ENCODE results near the gene SPOCK1.

Gene SPOCK1

GRCh38 chr5:137054792-137055191 is 444.3 kb downstream of the SPOCK1 start:
- DNase-seq = no peak

DNA sequence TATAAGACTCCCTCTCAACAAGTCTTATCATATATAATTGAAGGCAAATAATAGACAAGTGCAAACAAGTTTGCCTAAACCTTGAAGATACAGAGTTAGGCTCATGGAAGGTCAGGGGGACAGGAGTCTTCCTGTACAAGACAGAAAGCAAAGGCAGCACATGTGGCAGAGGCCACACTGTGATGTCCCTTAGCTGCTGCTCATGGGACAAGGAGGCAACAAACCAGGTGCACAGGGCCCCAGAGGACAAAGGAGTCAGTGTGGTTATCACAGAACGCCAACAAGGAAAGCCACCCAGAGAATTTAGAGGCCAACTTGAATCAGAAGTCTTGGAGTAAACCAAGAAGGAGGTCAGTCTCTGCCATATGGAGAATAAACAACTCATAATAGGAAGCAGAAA is 444.8 kb downstream of the SPOCK1 start:
- DNase-seq = no peak

GRCh38 chr5:137051161-137051560 is 448.0 kb downstream of the SPOCK1 start:
- DNase-seq = no peak

GRCh38 chr5:137040641-137041340 is 458.3 kb downstream of the SPOCK1 start:
- DNase-seq = no peak

DNA sequence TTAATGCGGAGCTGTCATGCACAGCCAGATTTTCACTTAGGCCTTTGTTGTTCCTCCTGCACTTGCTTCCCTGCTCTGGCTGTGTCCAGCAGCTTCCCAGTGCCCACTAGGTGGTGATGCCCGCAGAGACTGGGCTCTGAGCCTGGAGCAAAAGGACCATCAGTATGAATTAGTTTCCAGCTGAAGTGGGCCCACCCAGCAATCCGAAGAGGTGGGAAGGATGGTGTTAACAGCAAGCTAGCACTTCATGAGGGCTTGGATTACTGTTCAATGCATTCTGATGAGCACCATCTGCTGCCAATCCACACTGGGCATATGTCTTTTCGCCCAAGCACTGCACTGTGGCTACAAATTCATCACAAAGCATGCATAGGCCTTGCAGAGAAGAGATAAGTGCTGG is 459.1 kb downstream of the SPOCK1 start:
- DNase-seq = no peak

DNA sequence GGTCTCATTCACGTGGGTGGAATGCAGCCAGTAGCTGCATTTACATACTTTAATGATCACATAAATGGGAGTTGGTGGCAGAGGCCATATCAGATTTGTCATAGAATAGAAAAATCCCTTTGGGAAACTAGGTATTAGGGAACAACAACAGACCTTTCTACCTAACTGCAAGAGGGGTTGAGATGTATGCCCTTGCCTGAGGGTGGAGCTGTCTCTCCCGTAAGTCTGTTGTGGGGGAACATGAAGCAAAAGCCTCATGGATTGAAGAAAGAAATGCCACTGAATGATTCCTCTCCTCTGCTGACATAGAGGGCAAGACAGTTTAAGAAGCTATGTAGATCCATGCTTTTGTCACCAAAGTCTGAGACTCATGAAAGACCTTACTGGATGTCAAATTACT is 461.3 kb downstream of the SPOCK1 start:
- no peak for DNase-seq

DNA sequence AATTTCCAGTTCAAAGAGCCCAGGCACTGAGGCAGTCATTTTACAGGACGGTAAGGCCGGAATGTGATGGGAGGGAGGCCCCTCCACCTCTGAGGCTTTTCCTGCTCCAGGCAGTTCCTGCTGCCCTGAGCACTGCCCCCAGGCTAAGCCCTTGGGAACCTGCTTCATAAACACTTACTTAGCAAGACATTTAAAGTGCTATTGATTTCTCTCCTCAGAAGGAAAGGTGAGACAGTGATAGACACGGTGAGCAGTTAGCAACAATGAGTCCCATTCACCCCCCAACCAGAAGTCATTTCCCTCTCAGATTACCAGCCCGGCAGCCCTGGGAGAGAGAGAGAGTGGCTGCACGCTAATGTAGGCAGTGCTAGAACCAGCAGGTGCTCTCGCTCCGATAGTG is 462.5 kb downstream of the SPOCK1 start:
- no peak for DNase-seq

DNA sequence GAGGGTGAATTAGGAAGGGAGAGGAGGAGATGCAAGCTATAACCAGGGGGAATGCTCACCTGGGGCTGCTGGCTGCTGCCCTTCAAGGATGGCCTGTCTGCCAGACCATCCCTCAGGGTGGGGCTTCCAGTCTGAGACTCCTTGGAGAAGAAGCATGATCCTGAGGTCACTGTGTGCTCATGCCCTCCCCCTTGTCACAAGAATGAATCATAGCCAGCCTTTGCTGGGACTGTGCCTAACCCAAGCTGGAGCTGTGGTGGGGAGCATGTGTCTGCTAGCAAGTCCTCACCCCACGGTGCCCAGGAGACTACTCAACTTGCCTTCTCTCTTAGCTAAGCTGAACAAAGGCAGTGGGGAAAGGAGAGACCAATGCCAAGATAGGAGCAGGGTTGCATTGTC is 463.6 kb downstream of the SPOCK1 start:
- DNase-seq = no peak

GRCh38 chr5:137034764-137035479 is 464.2 kb downstream of the SPOCK1 start:
- DNase-seq = no peak

GRCh38 chr5:137034213-137034612 is 464.9 kb downstream of the SPOCK1 start:
- no peak for DNase-seq

- no peak for DNase-seq
Measured at GRCh38 chr5:137032929-137033328, 466.2 kb downstream of the SPOCK1 start.

GRCh38 chr5:137027758-137028157 is 471.4 kb downstream of the SPOCK1 start:
- no peak for DNase-seq

DNA sequence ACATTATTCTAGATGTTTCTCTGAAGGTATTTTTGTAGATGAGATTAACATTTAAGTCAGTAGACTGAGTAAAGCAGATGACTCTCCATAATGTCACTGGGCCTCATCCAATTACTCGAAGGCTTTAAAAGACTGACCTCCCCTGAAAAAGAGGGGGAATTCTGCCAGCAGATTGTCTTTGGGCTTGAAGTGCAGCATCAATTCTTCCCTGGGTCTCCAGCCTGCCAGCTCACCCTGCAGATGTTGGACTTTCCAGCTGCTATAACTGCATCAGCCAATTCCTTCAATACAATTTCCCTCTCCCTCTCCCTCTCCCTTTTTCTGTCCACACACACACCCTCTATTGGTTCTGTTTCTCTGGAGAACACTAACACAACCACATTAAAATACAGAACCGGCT is 472.8 kb downstream of the SPOCK1 start:
- no peak for DNase-seq

- DNase-seq = no peak
Measured at GRCh38 chr5:137024044-137024443, 475.1 kb downstream of the SPOCK1 start.

DNA sequence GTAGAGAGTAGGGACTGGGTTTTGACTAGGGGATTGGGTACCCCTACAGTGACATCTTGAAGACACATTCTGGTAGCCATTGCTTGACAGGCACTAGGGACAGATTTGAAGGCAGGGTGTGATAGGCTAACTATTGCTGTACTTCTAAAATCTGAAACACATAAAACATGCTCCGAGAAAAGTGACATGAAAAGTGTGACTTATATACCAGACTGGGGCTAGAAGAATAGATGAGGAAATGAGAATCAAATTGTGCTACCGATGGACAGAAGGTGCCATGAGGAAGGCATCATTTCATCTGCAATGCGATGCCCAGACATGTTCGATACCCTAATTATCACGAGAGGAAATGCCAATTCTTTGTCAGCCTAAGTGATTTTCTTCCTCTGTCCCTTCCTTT is 475.8 kb downstream of the SPOCK1 start:
- no peak for DNase-seq

- no peak for DNase-seq
Measured at GRCh38 chr5:137022725-137023124, 476.4 kb downstream of the SPOCK1 start.

DNA sequence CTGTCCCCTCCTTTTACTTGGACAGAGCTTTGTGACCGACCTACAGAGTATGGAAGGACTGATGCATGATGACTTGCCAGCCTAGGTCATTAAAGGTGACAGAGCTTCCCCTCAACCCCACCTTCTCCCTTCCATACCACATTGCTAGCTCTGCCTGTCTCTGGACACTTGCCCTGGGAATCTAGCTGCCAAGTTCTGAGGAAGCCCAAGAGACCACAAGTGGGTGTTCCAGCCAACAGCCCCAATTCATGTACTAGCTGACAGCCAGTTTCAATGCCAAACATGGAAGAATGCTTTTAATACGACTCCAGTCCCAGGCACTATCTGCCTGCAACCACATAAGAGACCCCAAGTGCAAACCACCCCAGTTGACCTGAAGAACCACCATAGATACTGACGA is 477.1 kb downstream of the SPOCK1 start:
- DNase-seq = no peak

- DNase-seq = no peak
Measured at GRCh38 chr5:137019229-137019628, 479.9 kb downstream of the SPOCK1 start.

GRCh38 chr5:137016783-137017324 is 482.3 kb downstream of the SPOCK1 start:
- no peak for DNase-seq

- no peak for DNase-seq
Measured at GRCh38 chr5:137015540-137016116, 483.5 kb downstream of the SPOCK1 start.

GRCh38 chr5:137014731-137015130 is 484.4 kb downstream of the SPOCK1 start:
- DNase-seq = no peak

DNA sequence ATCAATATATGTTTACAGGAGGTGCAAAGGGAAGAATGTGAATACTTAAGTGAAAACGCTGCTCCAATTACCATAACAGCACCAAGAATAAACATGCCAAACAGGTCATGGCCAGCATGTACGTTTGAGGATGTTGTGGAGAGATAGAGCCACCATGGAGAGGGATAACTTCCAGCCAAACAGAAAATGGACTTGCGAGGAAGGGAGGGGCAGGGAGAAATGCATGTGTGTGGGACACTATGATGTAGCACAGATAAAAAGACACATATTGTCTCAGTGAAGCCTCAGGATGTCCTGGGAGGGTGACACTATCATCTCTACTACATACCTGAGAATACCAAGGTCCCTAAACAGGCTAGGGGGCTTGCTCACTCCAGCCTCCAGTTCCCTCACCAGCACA is 488.9 kb downstream of the SPOCK1 start:
- no peak for DNase-seq

- DNase-seq = no peak
Measured at GRCh38 chr5:137004279-137004678, 494.8 kb downstream of the SPOCK1 start.

DNA sequence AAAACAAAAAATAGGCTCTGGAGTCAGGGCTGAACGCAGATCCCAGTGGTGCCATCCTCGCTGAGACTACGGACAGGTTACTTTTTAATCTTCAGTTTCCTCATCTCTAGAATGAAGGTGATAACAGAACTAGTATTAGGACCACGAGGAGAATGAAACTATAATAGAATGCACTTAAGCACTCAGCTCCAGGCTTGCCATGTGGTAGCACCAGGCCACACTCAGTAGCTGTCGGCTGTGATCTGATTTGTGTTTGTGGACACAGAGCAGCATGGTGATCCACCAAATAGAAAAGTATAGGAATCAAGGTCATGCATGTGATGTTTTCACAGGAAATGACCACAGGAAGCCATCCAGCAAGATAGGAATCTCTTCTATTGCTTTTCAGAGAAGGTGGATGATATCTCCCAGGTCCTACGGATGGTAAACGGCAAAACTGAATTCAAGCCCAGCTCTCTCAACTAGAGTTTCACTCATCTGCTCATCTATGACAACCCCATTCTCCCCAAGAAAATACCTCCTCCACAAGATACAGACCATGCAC is 498.0 kb downstream of the SPOCK1 start:
- DNase-seq = no peak
